Thyroid gland (tissue), 4 donors: Measurements from ENCODE around the gene REELD1. TPM values are rescaled to one million over a fixed set of nuclear protein-coding genes. Genes with fewer than 3 reads are reported as not detected.

Experiments
- DNase-seq, 2 donors: peaks; one replicate each; pipeline ENCODE4 v3.0.0-alpha.2; 2019
- H3K27ac ChIP-seq, 3 donors: fragments of 200-600 bp; sonication (generic); 1 replicate in 2 of 3; 2 replicates in 1 of 3; pipeline ENCODE4 v1.5.1; 2016 to 2019; ENCODE audit warnings: mild to moderate bottlenecking in 1 of 3, moderate library complexity in 1 of 3
- H3K27me3 ChIP-seq: fragments of 200-600 bp; sonication (generic); one replicate; pipeline ENCODE4 v1.5.1; 2019
- H3K36me3 ChIP-seq, 2 donors: fragments of 200-600 bp; sonication (generic); one replicate each; pipeline ENCODE4 v1.5.1; 2016 to 2019
- H3K4me1 ChIP-seq, 2 donors: fragments of 200-600 bp; sonication (generic); one replicate each; pipeline ENCODE4 v1.5.1; 2017 to 2019
- H3K4me3 ChIP-seq, 3 donors: fragments of 200-600 bp; sonication (generic); replicated peaks in 1 of 3; 1 replicate in 2 of 3; 2 replicates in 1 of 3; pipeline ENCODE4 v1.5.1; 2016; ENCODE audit warnings: mild to moderate bottlenecking in 1 of 3
- H3K9me3 ChIP-seq: fragments of 200-600 bp; sonication (generic); one replicate; pipeline ENCODE4 v1.5.1; 2017
- CTCF ChIP-seq, 6 experiments: fragments of 200-600 bp in 3 of 6; fragments of 450-650 bp in 3 of 6; sonication (generic) in 3 of 6; IDR thresholded peaks; one replicate each; pipeline ENCODE4 v1.5.1; 2016 to 2019; ENCODE audit warnings: antibody characterized with exemption in 6 of 6, mild to moderate bottlenecking in 2 of 6, inconsistent platforms in 1 of 6, moderate library complexity in 1 of 6
- POLR2A ChIP-seq, 2 donors: fragments of 450-650 bp; IDR thresholded peaks; one replicate each; pipeline ENCODE4 v1.6.1; 2017; ENCODE audit warnings: antibody characterized with exemption in 2 of 2, mild to moderate bottlenecking in 2 of 2, moderate library complexity in 1 of 2
- WGBS, 2 donors: methylation state at CpG; one replicate each; pipeline ENCODE4 v1.1.5; 2017; 5-methylcytosine and 5-hydroxymethylcytosine counted together
- intact Hi-C: fragments of 100-400 bp; cut with DNase I; formaldehyde crosslinking; loops from one replicate; pipeline ENCODE4 v1.15.1; 2023
- total RNA-seq, 4 donors: library from RNA; depleted of rRNA; stranded (reverse); fragments of >200 nt; gene quantifications; one replicate each; pipeline ENCODE4 v1.2.3, GENCODE V29; 2016

Gene REELD1
- total RNA-seq, 4 donors from 2014 or later = 0.11 to 0.42 (median 0.13) TPM; not detected in 1

GRCh38 chr4:146243883-146244277 is 29.5 kb downstream of the REELD1 start:
- no peaks in the 10 kb centered on the region for H3K9me3 ChIP-seq
- DNase-seq = no peak
- intact Hi-C loops = no loop called here
- 82 to 84% methylated on average over 16 to 17 of the region's 17 CpGs for WGBS, 2 donors
- H3K27me3 ChIP-seq = no peaks in the 10 kb centered on the region
- H3K4me1 ChIP-seq = peaks cover 0 to 19% of the 10 kb centered on the region in 2 donors
- H3K27ac ChIP-seq = peak overlapping the region in 1 of 3 donors; percentile 56
- no peak for TF ChIP-seq CTCF (IDR thresholded peaks at IDR 0.05)
- TF ChIP-seq POLR2A (IDR thresholded peaks at IDR 0.05) = no peak
- no peaks in the 10 kb centered on the region for H3K36me3 ChIP-seq
- no peak overlapping the region for H3K4me3 ChIP-seq

GRCh38 chr4:146244496-146244895 is 30.2 kb downstream of the REELD1 start:
- Histone ChIP-seq H3K4me1 (peaks cover 0 to 19% of the 10 kb centered on the region in 2 donors), H3K27me3 (no peaks in the 10 kb centered on the region), H3K27ac (peak overlapping the region in 1 of 3 donors; percentile 23), H3K9me3 (no peaks in the 10 kb centered on the region), H3K36me3 (no peaks in the 10 kb centered on the region), H3K4me3 (no peak overlapping the region)
- DNase-seq = no peak
- TF ChIP-seq CTCF (IDR thresholded peaks at IDR 0.05) = no peak
- TF ChIP-seq POLR2A (IDR thresholded peaks at IDR 0.05) = no peak
- WGBS, 2 donors = 83 to 91% methylated on average over 7 to 9 of the region's 9 CpGs
- intact Hi-C loops = no loop called here

GRCh38 chr4:146245246-146245645 is 30.9 kb downstream of the REELD1 start:
- 39 to 57% methylated on average over 1 to 3 of the region's 3 CpGs for WGBS, 2 donors
- Histone ChIP-seq H3K9me3 (no peaks in the 10 kb centered on the region), H3K27me3 (no peaks in the 10 kb centered on the region), H3K4me1 (peaks cover 0 to 19% of the 10 kb centered on the region in 2 donors), H3K27ac (peak overlapping the region in 1 of 3 donors; percentile 23), H3K4me3 (no peak overlapping the region), H3K36me3 (no peaks in the 10 kb centered on the region)
- TF ChIP-seq CTCF (IDR thresholded peaks at IDR 0.05) (no peak), POLR2A (IDR thresholded peaks at IDR 0.05) (no peak)
- no peak for DNase-seq
- intact Hi-C loops = no loop called here

GRCh38 chr4:146245850-146246249 is 31.5 kb downstream of the REELD1 start:
- H3K27ac ChIP-seq = no peak overlapping the region
- no peak overlapping the region for H3K4me3 ChIP-seq
- no peak for TF ChIP-seq CTCF (IDR thresholded peaks at IDR 0.05)
- no peak for TF ChIP-seq POLR2A (IDR thresholded peaks at IDR 0.05)
- no peak for DNase-seq
- H3K4me1 ChIP-seq = peaks cover 0 to 19% of the 10 kb centered on the region in 2 donors
- no peaks in the 10 kb centered on the region for H3K36me3 ChIP-seq
- H3K9me3 ChIP-seq = no peaks in the 10 kb centered on the region
- 75 to 83% methylated on average over 4 of the region's 4 CpGs for WGBS, 2 donors
- H3K27me3 ChIP-seq = no peaks in the 10 kb centered on the region
- intact Hi-C loops = no loop called here

- Histone ChIP-seq H3K27ac (no peak overlapping the region), H3K4me3 (no peak overlapping the region), H3K9me3 (no peaks in the 10 kb centered on the region), H3K36me3 (no peaks in the 10 kb centered on the region), H3K4me1 (peaks cover 0 to 16% of the 10 kb centered on the region in 2 donors), H3K27me3 (no peaks in the 10 kb centered on the region)
- intact Hi-C loops = no loop called here
- DNase-seq = no peak
- TF ChIP-seq POLR2A (IDR thresholded peaks at IDR 0.05) (no peak), CTCF (IDR thresholded peaks at IDR 0.05) (no peak)
- 83 to 88% methylated on average over 6 of the region's 6 CpGs for WGBS, 2 donors
Measured at GRCh38 chr4:146246381-146246780, 32.0 kb downstream of the REELD1 start.
